Activated CD8-positive, alpha-beta memory T cell treated with anti-CD3 and anti-CD28 coated beads, Interleukin-2, amount 50 U/mL, for 24 hours (primary cell): ENCODE data around the gene SFRP5.

Experiments
- DNase-seq: peaks from one replicate; pipeline ENCODE4 v3.0.0-alpha.2; 2020; ENCODE audit errors: extremely low read depth

The SFRP5 gene

DNA sequence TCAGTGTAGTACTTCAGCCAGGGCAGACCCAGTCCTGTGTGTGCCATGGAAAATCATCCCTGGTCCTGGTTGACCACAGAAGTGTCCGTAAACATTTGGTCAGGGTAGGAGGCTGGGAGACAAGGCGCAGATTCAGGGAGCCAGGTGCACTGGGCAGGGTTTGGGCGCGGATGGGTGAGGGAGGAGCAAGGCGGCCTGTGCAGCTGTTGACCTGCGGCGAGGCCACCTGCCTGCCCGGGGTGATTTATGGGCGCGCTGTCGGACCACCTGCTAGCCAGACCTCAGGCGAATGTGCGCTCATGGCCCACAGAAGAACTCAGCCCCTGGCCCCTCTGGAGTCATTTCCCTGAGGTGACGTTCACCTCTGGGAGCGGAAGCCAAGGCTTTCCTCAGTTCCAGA, 6.6 kb downstream of the SFRP5 start:
- no peak for DNase-seq

DNA sequence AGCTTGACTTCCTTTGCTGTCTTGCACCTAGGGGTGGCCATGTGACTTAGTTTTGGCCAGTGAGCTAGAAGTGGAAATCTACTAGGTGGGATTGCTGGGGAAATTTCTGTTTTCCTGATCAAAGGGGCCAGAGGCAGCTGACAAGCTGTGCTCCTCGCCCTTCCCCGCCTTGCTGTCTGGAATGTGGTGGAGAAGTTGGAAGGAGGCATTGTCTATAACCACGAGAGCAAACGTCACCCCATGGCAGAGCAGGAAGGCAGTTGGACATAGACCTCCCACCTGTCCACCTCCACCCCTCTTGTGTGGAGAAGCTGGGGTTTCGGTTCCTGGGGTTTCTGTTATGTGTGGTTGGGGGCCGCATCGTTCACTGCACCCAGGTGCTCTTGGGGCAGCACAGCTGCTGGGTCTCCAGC, 7.3 kb downstream of the SFRP5 start:
- DNase-seq: no peak

DNA sequence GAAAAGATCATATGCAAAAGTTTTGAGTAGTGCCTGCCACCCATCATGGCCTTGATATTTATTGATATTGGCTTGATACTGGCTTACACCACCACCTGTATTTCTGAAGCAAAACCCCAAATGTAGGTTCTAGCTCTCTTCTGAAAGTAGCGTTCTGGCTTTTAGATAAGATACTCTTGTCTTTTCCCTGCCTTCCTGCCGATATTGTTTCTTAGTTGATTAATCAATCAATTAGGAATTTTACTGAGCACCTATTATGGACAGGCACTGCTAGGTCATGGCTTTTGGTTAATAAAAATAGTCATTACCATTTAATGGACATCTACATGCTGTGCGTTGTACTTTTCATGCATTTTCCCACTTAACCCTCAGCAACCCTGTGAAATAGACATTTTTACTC, 7.9 kb downstream of the SFRP5 start:
- DNase-seq: no peak

DNA sequence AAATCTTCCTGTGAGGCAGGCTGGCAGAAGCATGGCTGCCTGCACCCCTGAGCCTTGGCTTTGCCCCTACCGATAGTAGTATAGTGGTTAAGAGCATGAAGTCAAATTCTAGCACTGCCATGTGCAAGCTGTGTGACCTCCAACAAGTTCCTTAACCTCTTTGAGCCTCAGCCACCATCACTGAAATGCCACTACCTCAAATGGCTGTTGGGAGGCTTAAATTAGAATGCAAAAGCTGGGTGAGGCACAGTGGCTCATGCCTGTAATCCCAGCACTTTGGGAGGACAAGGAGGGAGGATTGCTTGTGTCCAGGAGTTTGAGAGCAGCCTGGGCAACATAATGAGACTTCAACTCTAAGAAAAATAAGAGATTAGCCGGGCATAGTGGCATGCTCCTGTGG, 8.4 kb downstream of the SFRP5 start:
- DNase-seq: no peak

DNA sequence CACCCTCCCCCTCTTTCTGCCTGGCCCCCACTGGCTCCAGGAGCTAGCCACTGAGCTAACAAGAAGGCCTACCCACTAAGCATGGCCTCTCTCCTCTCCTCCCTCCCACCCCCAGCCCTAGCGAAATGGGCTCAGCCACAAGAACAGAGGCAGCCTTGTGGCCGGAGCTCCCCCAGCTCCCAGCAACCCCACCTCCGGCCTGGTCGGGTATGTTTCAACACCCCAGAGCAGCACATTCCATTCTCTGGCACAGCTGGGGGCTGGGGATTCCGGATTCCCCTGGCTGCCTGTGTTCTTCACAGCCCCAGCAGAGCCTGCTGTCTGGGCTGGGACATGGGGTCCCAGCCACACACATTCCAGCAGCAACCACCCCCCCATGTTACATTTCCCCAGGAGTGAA, 9.0 kb downstream of the SFRP5 start:
- DNase-seq: no peak

DNA sequence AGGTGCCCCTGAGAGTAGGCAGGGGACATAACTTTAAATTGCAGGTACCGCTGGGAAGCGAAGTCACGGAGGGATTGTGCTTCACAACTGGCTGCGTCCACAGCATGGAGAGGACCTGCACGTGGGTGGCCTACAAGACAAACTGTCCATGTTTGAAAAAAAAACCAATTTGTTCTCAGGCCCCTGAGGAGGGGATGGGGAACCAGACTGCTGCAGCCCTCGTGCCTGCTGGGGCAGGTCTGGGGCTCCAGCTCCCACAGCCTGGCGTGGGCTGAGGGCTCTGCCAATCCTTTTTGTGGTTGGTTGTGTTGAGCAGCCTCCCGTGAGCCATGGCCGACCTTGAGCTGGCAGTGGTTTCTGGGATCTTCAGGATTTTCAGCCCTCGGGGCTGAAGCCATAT, 9.7 kb downstream of the SFRP5 start:
- no peak for DNase-seq

DNA sequence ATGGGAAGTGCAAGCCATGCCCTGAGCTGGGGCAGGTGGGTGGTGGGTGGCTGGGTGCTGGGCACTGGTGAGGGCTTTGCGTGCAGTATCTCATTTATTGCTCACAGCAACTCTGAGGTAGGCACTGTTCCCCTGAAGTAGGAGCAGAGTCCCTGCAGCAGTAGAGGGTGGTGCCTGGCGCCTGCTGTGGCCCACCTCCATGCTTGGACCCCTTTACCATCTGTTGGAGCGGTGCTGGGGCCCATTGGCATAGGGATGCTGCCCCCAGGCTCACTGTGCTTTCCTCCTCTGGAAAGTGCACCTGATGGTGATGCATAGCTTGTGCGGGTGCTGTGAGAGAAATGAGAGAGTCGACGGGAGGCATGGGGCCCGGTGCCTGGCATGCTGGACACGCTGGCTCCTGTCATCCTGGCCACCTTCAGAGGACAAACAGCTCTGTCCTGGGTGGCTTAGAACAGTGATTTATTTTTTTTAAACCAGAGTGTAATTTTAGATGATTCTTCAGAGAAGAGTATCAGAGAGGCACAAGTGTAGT, 10.4 kb downstream of the SFRP5 start:
- no peak for DNase-seq

DNA sequence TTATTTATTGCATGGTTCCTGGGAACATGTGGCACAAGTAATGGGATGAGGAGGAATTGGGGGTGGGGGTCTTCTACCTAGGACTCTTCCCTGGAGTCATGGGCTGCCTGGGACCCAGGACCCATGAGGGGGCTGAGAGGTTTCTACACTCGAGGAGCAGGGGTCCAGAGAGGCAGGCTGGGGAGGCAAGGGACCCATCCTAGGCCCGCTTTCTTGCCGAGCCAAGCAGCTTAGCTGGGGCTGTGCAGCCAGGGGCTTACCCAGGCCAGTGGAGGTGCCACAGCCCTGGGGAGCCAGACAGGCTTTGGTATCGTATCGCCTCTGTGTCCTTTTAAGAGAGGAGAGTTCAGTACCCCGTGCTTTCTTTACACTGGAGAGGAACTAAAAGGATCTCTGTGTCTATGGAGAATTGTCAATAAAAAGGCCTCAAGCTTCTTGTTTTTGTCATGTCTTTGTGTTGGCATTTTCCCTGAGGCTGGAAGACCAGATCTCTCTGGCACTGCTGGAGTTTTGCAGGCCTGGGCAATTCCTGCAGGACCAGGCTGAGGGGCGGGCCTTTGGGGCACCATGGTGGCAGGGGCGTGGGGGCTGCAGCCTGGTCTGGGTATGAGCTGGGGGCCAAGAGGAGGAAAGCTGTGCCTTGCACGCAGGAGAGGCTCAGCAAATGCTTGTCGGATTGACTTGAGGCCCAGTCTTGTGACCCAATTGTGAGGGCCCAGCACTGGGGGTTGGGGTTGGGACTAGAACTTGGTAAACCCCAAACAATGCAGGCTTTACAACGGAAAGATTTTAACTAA, 11.1 kb downstream of the SFRP5 start:
- no peak for DNase-seq

DNA sequence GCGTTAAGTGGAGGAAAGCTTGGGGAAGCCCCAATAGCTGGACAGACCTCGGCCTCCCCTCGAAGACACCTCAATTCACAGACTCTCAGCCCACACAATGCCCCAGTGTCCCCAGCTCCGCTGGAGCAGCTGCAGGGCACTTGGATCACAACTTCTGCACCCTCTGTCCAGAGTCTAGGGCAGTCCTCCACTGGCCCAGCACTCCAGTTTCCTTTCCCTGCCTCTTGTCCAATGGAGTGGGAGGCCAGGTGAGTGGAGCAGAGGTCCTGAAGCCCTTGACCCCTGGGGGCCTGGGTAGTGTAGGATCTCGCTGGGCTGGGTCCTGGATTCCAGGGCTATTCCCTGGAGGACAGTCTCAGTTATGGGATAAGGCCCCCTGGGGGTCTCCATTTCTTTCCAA, 11.9 kb downstream of the SFRP5 start:
- DNase-seq: no peak

DNA sequence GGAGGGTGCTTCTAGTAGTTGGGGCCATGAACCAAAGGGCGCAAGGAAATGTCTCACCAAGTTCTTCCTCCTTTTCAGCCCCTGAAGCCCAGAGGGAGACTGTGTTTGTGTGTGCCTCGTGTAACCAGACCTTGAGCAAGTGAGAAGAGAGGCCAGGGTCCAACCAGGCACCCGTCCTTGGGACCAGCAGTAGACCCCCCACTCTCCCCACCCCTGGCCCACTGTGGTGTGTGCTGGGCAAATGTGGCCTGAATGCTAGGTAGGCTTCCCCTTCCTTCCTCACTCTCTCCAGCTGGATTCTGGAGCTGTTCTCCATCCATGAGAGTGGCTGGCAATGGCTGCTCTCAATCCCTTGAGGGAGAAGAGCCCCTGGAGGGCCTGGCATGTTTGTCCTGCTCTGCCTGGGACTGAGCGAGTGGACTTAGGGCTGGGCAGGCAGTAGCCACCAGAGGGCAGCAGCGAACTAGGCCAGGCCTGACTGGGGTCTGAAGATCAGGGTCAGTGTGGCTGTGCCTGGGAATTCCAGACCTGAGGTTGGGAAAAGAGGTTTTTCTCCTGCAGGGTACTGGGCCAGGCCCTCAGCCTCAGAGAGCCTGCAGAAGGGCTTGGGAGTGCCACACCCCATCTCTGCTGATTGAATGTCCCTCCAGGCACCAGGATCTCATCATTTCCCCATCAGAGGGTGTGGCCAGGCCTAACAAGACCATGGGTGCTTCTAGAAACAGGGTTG, 12.5 kb downstream of the SFRP5 start:
- DNase-seq: no peak

DNA sequence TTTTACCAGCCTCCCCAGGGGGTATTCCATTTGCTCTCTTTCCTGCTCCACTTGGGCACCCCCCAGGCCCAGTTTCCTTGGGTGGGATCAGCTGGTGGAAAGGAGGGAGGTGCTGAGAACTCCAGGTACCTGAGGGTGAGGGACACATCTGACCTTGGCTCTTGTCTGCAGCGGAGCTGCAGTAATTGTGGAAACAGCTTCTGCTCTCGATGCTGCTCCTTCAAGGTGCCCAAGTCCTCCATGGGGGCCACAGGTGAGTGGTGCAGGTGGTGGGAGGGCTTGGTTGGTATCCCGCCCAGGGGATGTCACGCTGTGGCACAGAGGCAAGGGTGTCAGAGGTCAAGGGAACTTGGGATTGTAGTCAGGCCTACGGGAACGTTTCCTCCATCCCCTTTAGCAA, 14.3 kb downstream of the SFRP5 start:
- no peak for DNase-seq

DNA sequence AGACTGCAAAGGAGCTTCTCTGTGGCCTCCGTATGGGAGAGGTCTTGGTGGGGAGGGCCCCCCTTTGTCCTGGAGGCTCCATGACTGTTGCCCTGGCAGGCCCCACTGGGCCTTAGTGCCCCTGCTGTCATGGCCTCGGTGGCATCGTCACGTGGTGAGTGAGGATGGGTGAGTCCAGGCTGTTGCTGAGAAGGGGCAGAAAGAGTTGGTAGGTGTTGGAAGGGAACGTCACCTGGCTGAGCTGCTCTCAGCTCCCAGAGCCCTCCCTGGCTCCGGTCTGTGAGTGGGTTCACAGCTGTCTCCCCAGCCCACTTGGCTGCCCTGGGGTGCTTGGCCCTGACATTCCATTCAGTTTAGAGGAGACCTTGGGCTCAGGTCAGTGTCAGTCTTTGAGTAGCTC, 16.1 kb downstream of the SFRP5 start:
- no peak for DNase-seq

DNA sequence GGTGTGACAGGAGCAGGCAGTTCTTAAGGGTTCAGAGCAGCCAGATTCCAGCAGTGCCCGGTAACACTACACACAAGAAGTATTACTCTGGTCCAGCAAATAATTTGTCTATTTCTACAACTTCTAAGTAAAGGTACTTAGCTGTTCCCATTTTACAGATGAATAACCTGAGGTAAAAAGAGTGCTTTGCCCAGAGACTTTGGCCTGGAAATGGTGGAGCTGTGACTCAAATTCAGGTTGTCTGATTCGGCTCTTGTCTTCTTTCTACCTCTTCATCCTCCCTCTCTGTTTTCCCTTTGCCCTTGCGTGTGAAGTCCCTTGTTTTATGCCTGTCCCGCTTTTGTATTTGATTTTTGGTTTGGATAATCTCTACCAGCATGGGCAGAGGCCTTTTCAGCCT, 17.1 kb downstream of the SFRP5 start:
- DNase-seq: no peak

DNA sequence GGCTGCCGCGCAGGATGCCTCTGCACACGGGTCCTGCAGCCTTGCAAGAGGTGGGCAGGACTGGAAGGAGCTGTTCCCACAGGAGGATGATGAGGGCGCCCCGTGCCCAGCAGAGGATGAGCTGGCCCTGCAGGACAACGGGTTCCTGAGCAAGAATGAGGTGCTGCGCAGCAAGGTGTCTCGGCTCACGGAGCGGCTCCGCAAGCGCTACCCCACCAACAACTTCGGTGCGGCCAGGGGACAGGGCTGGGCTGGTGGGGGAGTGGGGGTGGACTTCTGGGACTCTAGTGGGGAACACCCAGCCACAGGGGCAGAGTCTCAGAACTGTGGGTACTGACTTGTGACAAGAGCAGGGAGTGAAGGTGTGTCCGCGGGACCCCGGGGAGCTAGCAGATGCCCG, 18.8 kb downstream of the SFRP5 start:
- DNase-seq: no peak

DNA sequence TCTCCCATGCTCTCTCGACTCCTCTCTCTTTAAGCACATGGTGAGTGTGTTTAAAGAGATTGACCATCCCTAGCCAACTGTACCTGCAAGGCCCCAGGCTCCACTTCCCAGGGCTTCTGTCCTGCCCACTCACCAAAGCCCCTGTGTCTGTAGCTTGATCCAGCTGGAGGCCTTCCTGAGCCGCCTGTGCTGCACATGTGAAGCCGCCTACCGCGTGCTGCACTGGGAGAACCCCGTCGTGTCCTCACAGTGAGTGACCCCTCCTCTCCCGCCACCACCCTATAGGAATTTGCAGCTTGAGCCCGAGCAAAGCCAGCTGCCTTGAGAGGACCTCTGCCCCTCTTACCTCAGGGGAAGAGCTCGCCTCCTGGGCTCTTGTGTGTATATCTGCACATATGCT, 23.7 kb downstream of the SFRP5 start:
- no peak for DNase-seq

DNA sequence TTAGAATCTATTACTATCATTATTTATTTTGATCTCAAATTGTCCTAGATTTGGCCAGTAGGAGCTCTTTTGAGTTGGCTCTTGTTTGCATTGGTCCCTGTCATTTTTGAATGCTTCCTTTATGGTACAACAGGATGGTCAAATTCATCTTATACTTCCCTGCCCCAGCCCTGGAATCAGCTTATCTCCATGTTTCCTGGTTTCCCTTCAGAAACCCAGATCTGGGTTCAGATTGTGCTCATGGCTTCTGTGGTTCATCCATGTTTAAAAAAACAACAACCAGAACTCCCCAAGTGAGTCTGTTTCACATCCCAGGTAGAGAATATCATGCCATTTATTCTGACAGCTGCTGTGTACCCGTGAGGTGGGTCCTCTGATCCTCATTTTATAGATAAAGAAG, 24.2 kb downstream of the SFRP5 start:
- DNase-seq: no peak

DNA sequence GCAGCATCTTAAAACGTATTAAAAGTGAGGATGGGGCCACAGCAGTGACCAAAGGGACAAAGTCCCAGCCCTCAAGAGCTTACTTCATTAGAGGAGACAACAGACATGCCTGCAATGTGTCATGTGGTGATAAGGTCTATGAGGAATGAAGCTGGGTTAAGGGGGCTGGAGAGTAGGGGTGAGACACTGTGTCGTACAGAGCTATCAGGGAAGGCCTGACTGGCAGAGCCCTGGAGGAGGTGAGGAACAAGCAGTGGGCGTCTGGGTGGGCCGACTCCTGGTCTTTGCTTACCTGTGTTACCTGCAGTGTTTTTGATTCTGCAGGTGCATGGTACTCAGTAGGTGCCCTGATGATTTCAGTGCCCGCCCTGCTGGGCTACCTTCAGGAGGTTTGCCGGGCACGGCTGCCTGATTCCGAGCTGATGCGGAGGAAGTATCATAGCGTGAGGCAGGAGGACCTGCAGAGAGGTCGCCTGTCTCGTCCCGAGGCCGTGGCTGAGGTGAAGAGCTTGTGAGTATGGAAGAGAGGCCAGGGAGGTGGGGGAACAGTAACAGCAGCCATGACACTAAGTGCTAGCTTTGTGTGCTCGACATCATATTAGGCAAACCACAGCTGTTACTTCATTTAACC, 27.3 kb downstream of the SFRP5 start:
- no peak for DNase-seq

DNA sequence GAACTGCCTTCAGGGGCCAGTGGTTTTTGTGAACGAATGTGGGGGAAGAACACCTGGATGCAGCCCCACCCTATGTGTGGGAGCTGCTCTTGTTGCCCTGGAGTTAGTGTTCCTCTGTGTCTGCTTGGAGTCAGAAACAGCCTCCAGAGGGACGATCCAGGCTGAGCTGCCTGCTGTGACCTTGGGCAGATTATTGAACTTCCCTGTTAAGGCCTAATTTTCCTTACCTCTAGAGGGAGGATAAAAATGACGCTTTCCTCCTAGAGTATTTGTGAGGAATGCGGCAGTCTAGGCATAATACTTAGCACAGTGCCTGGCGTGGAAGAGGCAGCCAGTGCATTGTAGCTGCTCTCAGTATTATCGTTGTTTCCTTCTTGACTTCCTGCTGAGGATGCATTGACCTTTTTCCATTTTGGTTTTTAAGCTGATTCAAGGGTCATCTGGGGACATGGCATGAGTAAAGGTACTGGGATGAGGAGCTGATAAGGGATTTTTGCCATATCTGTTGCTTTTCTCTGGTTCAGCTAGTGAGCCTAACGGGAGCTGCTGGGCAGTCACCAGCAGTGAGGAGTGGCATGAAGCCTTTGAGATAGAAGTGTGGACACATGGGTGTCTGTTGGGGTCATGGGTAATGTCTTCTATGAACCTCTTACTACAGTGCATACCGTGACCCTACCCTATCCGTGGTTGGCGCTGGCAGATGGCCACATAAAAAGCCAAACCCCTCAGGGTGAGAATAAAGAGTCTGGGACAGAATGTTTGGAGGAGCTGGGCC, 28.4 kb downstream of the SFRP5 start:
- DNase-seq: no peak

DNA sequence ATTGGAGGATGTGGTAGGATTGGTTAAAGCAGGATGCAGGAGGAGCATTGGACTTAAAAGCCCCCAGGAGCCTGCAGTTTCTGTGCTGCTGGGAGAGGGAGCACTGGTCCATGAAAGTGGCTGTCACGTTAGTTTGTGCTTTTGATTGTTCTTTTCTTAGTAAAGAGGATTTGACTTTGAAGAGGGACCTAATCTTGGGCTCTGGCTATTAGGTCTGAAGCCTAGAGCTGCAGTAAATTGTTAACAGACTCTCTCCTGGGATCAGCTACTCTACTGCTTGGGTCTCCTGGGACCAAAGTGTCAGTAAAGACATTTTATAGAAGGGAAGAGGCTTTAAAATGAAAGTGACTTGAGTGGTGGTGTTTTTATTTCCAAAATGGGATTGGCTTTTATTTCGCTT, 31.2 kb downstream of the SFRP5 start:
- no peak for DNase-seq

DNA sequence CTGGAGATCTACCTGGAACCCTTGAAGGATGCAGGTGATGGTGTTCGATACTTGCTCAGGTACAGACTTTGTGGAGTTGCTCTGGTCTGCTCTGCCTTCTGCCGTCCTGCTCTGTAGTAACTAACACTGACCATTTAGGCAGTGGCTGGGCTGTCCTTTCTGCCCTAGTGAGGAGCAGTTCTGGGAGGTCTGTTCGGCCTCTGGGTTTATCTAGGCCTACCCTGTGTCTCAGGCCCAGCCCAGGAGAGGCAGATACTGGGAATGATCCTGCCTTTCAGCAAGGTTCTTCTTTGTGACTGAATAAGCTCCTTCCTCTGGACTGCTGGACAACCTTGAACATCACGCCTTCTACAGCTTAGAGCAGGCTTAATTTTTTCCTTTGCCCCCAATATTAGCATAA, 33.2 kb downstream of the SFRP5 start:
- no peak for DNase-seq

DNA sequence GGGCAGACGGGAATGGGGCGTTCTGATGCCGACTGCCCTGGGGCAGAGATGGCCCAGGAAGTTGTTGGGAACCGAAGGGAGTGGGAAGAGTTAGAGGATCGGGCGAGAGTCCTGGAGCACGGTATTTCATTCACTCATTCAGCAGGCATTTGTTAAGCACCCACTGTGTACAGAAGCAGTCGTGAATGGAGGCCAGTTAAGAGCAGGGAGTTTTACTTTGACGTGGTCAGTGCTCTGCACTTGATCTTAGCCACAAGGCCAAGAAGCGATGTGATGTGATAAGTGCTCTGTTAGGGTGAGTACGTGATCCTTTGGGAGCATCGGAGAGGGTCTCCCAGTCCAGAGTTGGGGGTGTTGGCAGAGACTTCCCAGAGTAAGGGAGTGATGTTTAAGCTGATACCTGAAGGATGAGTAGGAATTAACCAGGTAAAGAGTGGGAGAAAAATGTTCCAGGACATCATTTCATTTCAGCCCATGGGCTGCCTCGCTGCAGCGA, 34.0 kb downstream of the SFRP5 start:
- no peak for DNase-seq
